GM21576 (cell line): Measurements from ENCODE around the gene VPS54.

Experiments
- ATAC-seq: cut with Tn5 transposase; IDR thresholded peaks from one replicate; pipeline ENCODE4 v1.9.1; 2021; ENCODE audit warnings: mild to moderate bottlenecking, moderate library complexity; ENCODE audit not compliant: unreplicated experiment

The VPS54 gene

DNA sequence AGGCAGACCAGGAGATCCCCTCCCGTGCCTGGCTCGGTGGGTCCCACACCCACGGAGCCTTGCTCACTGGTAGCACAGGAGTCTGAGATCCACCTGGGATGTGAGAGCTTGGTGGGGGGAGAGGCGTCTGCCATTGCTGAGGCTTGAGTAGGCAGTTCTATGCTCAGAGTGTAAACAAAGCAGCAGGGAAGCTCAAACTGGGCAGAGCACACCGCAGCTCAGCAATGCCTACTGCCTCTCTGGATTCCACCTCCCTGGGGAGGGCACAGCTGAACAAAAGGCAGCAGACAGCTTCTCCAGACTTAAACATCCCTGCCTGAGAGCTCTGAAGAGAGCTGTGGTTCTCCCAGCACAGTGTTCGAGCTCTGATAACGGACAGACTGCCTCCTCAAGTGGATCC lies 92.4 kb downstream of the VPS54 start:
- ATAC-seq = no peak

DNA sequence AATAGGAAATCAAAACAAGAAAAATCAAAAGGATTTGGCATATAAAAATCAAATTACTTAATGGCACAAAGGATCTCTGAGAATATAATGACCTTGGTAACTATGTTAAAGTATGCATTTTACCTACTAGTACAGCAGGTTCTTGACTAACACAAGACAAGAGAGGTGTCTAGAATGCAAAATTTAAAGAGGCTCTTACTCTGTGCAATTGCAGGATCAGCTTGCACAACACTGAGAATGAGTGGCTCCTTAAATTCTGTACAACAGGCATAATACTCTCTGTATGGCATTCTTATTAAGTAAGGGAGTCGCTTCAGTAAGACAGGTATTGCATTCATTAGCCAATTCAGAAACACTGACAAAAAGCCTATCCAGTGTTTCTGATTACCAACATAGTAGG lies 104.9 kb downstream of the VPS54 start:
- ATAC-seq = no peak

DNA sequence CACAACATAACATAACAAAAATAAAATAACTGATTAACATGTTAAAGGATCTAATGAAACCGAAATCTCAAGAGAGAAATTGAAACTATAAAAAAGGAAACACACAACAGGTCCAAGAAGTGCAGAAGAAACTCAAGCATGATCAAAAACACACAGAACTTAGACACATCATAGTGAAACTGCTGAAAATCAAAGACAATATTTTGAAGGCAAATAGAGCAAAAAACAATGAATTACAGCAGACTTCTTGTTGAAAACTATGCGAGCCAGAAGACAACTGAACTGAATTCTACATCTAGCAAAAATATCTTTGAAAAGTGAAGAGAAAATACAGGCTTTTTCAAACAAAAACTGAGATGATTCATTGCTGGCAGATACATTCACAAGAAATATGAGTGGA lies 116.2 kb downstream of the VPS54 start:
- peak; percentile 56 for ATAC-seq

DNA sequence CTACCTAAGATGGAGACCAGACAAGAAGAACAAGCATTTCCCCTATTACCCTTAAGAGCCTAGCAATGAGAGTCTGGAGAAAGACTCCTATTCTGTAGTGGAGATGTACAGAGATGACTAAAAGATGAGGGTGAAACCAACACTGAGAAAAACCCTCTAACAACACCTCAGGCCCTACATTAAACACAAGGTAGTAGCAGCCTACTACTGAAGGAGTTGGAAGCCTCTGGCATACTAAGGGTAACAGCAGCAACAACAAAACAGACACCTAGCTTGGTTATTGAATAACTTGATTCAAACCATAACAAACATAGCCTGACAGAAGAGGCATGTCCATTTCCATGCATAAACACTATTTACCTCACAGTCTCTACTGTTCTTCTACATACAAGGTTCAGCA lies 117.1 kb downstream of the VPS54 start:
- ATAC-seq = no peak

DNA sequence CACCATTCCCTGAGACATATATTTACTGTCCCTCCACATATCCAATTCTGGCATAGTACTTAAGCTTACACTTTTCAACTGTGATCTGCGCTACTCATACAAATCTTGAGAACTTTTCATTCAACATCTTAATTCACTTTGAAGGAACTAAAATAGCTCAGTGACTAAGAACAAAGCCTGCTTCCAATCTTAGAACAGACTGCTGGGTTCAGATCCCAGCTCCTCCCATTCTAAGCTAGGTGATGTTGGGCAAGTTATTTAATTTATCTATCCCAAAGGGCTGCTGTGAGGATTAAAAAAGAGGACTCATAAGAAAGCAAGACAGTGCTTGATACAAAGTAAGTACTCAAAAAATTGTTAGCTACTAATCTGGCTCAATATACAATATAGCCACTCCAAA lies 119.6 kb downstream of the VPS54 start:
- no peak for ATAC-seq

DNA sequence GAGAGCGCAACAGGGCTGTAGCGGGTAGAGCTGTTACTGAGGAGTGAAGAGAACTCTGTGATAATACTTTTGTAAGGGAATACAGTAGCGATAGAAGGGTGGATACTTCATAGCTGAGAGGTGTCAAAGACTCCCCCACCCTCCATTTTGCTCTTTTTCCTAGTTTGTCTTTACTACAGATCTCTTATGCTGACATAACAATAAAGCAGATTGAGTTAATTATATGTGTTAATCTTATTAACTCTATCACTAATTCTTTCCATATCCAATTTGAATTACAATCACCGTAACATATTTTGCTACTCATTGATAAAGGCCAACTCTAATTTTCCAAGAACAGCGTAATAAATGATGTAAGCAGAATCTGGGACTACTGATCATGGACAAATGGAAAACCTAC lies 120.4 kb downstream of the VPS54 start:
- ATAC-seq = no peak

DNA sequence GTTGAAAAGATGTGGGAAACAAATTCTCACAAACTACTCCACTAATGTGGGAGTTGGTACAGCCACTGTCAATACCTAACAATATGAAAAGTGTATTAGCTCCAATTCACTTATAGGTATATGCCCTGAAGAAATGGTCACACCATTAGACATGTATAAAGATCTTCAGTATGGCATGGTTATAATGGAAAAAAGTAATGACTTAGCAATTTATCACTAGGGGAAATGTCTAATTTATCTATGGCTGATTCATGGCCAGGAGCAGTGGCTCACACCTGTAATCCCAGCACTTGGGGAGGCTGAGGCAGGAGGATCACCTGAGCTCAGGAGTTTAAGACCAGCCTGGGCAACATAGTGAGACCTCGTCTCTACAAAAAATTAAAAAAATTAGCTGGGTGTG lies 125.1 kb downstream of the VPS54 start:
- no peak for ATAC-seq

DNA sequence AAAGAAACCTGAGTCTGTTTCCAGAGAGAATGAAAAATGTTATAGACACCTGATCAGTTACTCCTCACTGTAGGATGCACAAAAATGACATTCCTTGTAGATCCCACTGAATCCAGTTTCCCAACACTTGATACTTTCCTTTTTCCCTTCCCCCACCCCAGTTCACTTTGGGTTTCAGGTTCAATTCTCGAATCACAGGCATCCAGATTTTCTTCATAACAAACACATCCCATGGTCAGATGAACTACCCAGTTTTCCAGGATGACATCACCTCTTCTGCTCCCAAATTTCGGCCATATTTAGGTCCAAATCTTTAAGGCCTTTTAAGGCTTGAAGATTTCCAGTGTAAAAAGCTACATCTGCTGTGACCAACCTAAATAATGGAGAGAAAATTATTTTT lies 126.1 kb downstream of the VPS54 start:
- ATAC-seq = no peak

DNA sequence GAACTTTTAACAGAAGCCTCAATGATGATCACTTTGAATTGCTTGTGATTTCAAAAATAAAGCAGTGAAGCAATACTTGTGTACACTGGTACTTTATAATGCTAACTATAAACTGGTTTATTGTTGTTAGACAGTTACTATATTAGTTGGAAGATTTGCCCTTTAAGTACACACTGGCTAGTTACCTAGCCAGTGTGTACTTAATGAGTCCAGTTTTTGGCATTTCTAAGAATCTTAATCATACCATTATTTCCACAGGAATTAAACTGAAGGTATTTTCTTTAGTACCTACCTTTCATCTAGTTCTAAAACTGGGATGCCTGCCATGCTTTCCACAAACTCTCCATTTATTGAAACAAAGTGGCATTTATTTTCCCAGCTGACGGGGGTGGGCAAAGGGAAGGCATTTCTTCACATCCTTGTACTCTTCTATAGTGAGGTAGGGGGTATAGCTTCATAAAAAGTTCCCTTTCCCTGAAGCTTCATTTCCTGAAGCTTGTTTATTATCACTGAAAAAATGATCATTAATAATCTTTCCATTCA lies 127.7 kb downstream of the VPS54 start:
- no peak for ATAC-seq

DNA sequence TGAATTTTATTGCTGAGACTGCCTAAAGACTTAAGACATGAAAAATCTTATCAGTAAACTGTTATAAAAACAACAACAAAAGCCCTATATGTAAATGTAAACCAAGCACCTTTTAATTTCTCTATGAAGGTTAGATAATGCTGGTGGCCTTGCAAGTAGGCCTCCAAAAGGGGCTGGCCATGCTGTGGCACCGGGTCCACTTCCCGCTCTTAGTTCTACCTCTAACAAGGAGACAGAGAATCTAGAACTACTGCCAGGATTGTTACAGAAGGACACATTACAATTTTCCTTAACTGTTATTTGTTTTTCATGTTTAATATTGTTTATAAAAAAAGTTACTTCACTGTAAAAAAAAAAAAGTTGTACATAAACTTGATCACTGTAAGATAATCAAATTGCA lies 128.6 kb downstream of the VPS54 start:
- no peak for ATAC-seq

DNA sequence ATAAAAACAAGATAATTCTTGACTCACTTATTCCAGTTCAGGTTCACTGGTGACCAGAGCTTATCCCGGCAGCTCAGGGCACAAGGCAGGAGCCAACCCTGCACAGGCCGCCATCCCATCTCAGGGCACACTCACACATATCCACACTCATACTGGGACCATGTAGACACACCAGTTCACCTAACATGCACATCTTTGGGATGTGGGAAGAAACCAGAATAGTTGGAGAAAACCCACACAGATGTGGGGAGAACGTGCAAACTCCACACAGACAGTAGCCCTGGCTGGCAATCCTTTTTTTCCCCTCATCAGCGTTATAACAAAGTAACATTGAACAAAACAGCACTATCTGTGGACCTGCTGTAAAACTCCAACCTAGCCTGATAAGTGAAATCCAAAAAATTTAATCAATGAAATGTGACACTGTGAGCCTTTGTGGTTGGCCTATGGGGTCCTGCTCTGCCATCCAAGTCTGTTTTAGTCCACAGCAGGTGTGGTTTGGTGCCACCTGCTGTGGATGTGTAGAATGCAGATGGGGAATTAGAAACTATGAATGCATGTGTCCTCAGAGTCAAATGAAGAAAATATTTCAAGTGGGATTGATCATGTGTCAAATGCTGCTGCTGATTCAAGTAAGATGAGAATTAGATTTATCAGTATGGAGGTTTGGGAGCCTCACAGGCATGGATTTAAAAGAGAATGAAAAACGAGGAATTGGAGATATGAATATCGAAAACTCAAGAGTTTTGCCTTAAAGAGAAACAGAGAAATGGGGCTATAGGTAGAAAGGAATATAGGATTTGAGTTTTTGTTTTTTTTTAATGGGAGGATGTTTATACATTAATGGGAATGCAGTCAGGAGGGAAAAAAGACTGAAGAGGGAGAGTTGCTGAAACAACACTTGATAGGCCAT lies 130.5 kb downstream of the VPS54 start:
- ATAC-seq = peak; percentile 66

DNA sequence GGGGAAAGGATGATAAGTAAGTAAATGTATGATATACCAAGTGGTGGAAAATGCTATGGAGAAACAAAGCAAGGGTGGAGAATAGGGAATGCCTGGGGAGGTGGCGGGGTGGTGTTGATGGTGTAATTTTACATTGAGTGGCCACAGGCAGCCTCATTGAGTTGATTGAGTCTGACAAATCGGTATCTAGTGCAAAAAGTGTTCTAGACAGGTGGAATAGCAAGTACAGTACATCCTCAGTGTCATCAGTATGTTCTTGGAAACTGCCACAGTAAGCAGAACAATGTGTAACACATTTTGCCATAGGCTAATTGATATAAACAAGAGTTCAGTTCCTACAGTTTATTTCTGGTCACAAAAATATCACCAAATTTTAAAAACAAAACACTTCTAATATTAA lies 131.2 kb downstream of the VPS54 start:
- ATAC-seq = no peak

DNA sequence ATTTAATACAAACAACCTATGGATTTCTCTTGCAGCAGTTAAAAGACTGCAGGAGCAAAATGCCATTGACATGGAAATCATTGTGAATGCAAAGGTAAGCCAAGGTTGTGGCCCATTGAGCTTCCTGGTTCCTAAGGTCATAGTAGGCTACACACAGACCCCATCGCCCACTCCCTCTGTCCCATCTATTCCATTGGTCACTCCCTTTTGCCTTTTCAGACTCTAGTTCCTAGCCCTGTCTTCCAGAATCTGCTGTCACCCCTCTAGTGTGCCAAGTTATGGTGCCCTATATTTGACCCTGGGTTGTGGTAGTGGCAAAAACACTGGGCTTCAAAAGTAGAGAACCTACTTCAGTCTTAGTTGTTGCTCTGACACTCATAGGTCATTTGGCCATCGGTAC lies 132.8 kb downstream of the VPS54 start:
- ATAC-seq = no peak

DNA sequence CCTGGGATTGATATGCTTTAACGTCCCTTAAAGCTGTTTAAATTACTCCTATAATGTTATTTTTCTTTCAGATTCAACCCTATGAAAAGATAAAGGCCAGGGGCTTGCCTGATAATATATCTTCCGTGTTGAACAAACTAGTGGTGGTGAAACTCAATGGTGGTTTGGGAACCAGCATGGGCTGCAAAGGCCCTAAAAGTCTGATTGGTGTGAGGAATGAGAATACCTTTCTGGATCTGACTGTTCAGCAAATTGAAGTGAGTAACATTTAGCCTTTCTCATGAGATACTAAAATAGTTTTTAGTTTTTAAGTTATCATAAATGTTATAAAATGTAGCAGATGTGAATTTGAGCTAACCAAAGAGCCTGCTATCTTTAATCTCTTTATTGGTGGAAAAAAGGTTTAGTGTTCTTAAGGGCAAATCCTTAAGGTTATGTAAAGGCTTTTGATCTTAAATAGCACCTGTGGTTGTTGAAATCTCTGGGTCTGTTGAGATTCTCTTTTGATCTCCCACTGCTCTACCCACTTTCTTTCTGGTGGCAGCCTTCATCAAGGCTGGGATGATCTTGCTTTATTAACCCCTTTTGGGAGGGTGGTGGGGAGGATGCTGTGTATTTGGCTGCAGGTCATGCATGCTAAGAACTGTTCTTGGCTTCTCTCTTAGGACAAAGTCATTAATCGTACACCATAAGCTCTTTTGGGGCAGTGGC lies 136.7 kb downstream of the VPS54 start:
- ATAC-seq = no peak

DNA sequence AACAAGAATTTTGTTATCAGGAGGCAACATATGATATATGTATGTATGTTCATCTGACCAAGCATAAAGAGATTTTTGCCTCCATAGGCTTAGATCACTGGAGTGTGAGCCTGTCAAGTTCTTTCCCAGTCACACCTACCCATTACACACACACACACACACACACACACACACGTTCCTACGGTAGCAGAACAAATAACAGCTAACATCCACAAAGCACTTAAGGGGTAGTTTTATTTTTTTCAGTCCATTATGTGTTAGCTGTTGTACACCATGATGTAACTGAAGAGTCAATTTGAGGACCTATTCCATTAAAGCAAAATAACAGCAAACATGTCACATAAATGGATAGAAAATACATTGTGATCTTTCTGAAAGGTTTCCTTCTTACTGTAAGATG lies 138.0 kb downstream of the VPS54 start:
- no peak for ATAC-seq

DNA sequence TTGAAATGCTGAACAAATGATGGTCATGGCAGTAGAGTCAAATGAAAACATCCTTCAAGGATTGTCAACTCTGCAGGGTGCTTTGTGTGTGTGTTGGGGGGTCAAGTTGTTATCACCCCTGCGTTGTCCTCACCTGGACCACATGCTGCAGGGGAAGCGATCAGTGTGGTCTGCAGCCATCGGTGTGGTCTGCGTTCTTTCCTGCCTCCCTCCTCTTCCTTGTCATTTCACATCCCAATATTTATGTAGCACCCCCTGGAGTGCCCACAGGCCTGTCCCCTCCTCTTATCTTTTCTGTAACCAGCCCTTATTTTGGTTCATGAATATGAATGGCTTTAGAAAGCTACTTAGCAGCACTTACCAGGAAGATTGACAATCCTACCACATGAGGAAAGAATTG lies 138.6 kb downstream of the VPS54 start:
- no peak for ATAC-seq

DNA sequence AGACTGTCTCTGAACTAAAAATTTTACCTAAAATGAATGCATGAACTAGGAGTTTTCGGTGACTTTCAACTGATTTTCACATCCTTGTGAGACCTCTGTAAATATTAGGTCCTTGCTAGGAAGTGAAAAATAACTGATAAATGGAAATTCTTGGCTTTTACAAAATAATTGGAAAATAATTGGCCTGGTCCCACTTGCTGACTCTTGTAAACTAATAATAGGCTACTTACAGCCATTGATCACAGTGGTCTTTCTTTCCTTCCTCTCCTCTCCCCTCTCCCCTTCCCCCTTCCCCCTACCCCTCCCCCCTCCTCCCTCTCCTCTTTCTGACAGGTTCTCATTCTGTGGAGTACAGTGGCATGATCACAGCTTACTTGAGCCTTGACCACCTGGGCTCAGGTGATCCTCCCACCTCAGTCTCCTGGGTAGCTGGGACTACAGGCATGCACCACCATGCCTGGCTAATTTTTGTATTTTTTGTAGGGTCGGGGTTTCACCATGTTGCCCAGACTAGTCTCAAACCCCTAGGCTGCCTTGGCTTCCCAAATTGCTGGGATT lies 139.3 kb downstream of the VPS54 start:
- no peak for ATAC-seq

DNA sequence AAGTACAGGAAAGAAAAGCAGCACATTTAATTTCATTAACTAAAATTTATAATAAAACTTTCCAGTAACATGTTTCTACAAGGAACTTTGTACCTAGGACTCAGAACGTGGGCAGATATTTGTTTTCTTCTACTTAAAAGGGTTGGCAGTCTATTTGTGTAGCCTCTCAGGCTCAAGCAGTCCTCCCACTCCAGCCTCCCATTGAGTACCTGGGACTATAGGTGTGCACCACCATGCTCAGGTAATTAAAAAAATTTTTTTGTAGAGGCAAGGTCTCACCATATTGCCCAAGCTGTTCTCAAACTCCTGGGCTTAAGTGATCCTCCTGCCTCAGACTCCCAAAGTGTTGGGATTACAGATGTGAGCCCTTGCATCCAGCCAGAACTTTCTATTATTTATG lies 140.7 kb downstream of the VPS54 start:
- ATAC-seq = no peak

DNA sequence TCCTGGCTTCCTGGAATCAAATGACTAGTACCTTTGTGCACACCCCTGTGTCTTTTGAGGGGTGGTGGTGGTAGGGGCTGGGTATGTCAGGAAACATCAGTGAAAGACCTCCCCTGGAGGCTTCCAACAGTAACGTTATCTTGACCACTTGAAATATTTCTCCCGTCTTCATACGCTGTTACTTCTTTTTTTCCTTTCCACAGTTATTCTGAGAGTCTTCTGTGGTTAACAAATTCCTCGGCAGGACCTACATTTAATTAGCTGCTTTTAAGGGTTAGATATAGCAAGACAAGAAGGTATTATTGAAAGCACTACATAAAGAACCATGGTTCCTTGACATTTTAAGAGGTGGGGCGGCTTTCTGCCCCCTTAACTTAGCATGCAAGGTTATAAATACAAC lies 142.9 kb downstream of the VPS54 start:
- ATAC-seq = no peak

DNA sequence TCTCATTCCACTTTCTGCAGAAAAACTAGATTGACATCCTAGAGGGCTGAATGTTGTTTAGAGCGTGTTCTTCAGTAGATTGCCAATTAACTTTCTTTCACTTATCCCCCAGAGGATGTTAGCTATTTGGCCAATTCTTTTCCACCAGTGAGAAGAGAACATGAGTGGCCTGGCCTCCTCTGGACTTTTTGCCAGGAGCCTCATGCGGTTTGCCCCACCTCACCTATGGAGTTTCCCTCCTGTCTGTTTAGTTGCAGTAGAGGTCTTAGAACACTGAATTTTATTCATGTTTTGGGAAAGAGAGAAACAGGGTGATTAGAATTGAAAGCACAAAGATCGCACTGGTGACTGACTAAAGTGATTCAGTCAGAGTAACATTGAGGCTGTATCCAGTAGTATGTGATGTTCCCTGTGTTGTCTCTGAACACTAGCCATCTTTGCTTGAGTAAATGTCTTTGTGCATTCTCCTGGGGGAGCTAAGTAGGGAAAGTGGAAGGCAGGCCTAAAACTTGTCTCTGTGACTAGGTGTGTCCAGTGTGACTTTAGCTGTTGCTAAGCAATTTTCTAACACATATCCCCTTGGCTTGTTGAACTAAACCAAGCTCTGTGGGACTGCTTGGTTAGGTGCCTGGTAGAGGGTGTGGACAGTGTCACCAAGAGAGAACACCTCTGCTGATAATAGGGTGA lies 143.5 kb downstream of the VPS54 start:
- ATAC-seq = no peak

DNA sequence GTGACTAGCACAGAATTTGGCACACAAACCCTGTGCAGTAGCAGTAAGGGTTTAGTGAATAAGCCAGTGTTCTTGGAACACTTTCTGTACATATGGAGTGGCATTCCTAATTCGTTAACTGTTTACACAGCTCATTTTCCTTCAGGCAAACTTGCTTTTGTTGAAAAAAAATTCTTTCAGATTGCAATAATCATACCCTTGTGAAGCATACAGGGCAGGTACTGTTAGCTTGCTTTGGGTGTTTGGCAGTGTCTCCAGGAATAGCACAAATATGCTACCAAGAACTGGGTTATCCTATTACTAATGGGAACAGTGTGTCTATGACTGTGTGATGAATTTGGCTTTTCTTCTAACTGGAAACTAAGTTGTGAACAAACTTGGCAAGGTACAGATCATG lies 144.1 kb downstream of the VPS54 start:
- no peak for ATAC-seq
